GM10248 (cell line): Measurements from ENCODE around the gene ACTR8.

Experiments used
- CTCF ChIA-PET: fragments of 300-600 bp; sonication (Branson Sonifier 250); formaldehyde crosslinking; extraction: SDS; loops from one replicate; lab custom pipeline; 2021; ENCODE audit warnings: antibody characterized with exemption; lab: Yijun Ruan, JAX
- POLR2A ChIA-PET: fragments of 350-650 bp; sonication (Branson Sonifier 250); formaldehyde crosslinking; extraction: SDS; loops from one replicate; lab custom pipeline; 2020; ENCODE audit warnings: antibody characterized with exemption; lab: Yijun Ruan, JAX
- DNase-seq: peaks from one replicate; pipeline ENCODE4 v3.0.0; 2012; ENCODE audit errors: extremely low spot score
- TF ChIP-seq, protein P1 (sequence below): IDR thresholded peaks from 2 replicates; pipeline ENCODE4 v1.5.1; 2012; ENCODE audit warnings: mild to moderate bottlenecking, low read depth; ENCODE audit errors: extremely low read depth, missing control alignments, control extremely low read depth

ACTR8 gene

GRCh38 chr3:53837331-53837730 lies 44.6 kb downstream of the ACTR8 start:
- TF ChIP-seq, protein P1, sequence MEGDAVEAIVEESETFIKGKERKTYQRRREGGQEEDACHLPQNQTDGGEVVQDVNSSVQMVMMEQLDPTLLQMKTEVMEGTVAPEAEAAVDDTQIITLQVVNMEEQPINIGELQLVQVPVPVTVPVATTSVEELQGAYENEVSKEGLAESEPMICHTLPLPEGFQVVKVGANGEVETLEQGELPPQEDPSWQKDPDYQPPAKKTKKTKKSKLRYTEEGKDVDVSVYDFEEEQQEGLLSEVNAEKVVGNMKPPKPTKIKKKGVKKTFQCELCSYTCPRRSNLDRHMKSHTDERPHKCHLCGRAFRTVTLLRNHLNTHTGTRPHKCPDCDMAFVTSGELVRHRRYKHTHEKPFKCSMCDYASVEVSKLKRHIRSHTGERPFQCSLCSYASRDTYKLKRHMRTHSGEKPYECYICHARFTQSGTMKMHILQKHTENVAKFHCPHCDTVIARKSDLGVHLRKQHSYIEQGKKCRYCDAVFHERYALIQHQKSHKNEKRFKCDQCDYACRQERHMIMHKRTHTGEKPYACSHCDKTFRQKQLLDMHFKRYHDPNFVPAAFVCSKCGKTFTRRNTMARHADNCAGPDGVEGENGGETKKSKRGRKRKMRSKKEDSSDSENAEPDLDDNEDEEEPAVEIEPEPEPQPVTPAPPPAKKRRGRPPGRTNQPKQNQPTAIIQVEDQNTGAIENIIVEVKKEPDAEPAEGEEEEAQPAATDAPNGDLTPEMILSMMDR = no peak
- ChIA-PET POLR2A (no interaction called here), CTCF (no interaction called here)
- no peak for DNase-seq

DNA sequence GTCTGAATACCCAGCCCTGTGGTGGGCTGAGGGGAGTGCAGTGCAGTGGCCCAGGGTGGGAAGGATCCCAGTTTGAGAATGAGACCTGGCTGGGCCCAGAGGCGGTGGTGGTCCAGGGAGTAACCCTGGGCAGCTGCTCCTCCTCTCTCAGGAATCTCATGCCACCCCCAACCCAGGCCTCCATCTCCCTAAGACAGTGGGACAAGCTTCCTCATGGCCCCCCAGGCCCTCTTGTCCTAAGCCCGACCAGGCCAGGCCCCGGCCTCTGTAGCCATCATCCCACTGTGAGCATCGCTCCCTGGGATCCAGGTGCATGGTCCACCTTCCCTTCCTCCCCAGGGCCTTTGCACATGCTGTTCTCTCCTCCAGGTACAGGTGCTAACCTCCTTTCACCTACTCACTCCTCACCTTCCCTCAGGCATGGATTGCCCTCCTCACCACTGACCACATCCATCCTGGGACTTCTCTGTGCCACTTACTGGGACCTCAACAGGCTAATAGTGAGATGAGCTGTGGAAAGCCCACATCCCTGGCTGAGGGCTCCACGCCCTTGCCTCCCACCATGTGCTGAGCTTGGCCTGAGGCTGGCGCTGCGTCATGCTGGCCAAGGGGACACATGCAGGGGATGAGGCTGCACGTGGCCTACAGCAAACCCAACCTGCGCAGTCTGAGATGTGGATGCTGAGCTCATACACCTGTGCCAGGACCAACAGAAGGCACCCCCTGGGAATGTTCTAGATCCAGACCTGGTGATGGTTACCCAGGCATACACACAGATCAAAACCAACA lies 45.7 kb downstream of the ACTR8 start:
- TF ChIP-seq, protein P1 = no peak
- ChIA-PET CTCF (interaction anchor here (0.6 to 1.4 kb wide), 3 partner anchors 10 to 20 kb away, joined by 3 read pairs; no protein-coding TSS in a partner anchor), POLR2A (no interaction called here)
- no peak for DNase-seq

DNA sequence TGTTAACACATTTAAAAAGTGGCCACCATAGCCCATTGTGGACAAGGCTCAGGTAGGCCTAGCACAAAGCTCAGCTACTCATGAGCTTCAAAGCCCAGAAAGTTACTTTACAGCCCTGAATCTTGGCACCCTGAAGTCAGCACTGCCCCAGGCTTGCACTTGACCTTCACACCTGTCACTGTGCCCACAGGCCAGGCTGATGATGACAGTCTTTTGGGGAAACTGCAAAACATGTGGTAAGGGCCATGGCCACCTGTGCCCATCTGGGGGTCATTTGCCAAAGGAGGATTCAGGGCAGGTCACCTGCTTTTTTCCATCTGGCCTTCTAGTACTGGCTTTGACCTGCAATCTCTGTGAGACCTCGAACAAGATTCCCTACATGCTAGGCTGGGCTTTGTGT lies 46.7 kb downstream of the ACTR8 start:
- DNase-seq = no peak
- POLR2A ChIA-PET = no interaction called here
- CTCF ChIA-PET = interaction anchor here (1.1 to 1.4 kb wide), 2 partner anchors 11 to 14 kb away, joined by 3 read pairs; no protein-coding TSS in a partner anchor
- TF ChIP-seq, protein P1 = no peak

DNA sequence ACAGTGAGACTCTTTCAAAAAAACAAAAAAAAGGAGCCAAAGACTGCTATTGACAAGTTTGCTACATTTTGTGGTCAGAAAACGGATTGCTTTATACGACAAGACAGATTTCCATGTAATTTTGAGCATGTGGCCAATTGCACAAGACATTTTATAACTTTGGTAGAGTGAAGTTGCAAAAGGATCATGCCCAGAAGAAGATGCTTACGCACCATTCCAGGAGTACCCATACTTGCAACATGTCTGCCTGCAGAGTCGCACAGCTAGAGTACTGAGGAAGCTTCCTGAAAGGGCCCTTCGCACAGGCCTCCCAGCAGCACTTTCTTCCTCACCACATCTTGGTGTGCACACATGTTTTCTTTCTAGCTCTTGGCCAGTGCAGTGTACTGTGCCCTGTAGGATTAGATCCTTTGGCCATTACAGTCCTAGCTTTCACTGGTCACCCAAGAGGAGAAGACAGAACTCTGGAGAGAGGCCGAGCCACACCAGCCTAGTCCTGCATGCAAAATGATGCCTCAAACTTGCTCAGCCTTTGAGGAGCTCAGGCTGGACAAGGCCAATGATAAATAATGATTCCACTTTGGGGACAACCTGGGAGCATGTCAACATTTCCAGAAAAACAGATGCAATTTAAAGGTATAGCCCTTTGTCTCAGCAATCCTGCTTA lies 47.4 kb downstream of the ACTR8 start:
- CTCF ChIA-PET = interaction anchor here (1.4 kb wide), 1 partner anchor 13 kb away, joined by 3 read pairs; no protein-coding TSS in a partner anchor
- TF ChIP-seq, protein P1 = no peak
- DNase-seq = no peak
- POLR2A ChIA-PET = no interaction called here

- no peak for DNase-seq
- ChIA-PET CTCF (no interaction called here), POLR2A (no interaction called here)
- TF ChIP-seq, protein P1 = no peak
Measured at GRCh38 chr3:53833700-53834099, 48.3 kb downstream of the ACTR8 start.

DNA sequence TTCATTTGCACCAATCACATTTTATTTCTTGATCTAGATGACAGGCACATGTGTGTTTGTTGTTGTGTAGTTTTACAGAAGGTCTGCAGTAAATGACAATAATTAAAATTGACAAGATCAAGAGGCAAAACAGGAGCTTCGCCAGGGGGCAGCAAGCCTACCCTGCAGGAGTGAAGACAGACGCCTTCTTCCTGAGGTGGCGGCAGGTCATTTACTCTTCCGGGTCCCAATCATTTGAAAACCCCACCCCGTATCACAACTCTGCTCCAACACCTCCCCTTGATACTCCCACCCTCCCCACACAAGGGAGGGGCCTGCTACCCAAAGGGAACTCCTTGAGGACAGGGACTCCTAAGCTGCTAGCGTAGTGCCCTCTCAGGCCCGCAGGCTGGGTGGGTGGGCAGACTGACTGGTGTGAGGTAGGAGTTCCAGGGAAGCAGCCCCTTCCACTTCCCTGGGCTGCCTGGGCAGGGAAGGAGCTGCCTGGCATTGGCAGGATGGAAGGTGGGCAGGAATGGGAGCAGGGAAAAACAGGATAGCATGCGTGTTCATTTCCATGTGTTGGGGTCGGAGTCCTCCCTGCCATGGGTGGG lies 48.8 kb downstream of the ACTR8 start:
- CTCF ChIA-PET = no interaction called here
- POLR2A ChIA-PET = no interaction called here
- DNase-seq = no peak
- TF ChIP-seq, protein P1 = no peak
